Measurements from ENCODE around the gene CHKA. TPM values are rescaled to one million over a fixed set of nuclear protein-coding genes. Genes with fewer than 3 reads are reported as not detected.
A peak's percentile ranks its signal among the peaks of the same experiment; 100 is the strongest.

CHKA gene
- total and polyA plus RNA-seq, 9 of the 15 experiments (the other 6 are each of a cell fraction or from before 2014, with no cell fraction given), result 3.6 to 37.0 (median 30.2) TPM

- TF ChIP-seq THAP12 (CRISPR knock-in tag; IDR thresholded peaks at IDR 0.05) (no peak), CREBBP (IDR thresholded peaks at IDR 0.05; ENCODE audit: low read depth, low read length) (no peak), ZC3H4 (CRISPR knock-in tag; IDR thresholded peaks at IDR 0.05; ENCODE audit: borderline replicate concordance) (no peak; the same call in 1 of the 2 replicates), PBX2 (CRISPR knock-in tag; IDR thresholded peaks at IDR 0.05; ENCODE audit: low read depth) (no peak), PBX2 (tag; conservative IDR thresholded peaks at IDR 0.05; ENCODE audit: low read depth) (no peak), ETV6 (IDR thresholded peaks at IDR 0.05; ENCODE audit: borderline replicate concordance in 1 of 2, low read depth in 2 of 2, low read length in 1 of 2) (no peak), ETV6 (CRISPR knock-in tag; IDR thresholded peaks at IDR 0.05; ENCODE audit: borderline replicate concordance) (no peak), PRPF4 (IDR thresholded peaks at IDR 0.05; ENCODE audit: insufficient read depth, low read depth, low read length, poor library complexity, severe bottlenecking) (no peak), TCF7L2 (IDR thresholded peaks at IDR 0.05; ENCODE audit: low read depth, low read length) (no peak), ZKSCAN1 (IDR thresholded peaks at IDR 0.05; ENCODE audit: low read depth, low read length) (no peak), RNF2 (IDR thresholded peaks at IDR 0.05) (no peak), MECOM (CRISPR knock-in tag; IDR thresholded peaks at IDR 0.05) (no peak), KDM2B (CRISPR knock-in tag; IDR thresholded peaks at IDR 0.05) (no peak), HOXB6 (CRISPR knock-in tag; IDR thresholded peaks at IDR 0.05; ENCODE audit: borderline replicate concordance) (no peak), AFF1 (IDR thresholded peaks at IDR 0.05; ENCODE audit: low read depth in 1 of 2, partially characterized antibody in 2 of 2) (peak in 1 of 2 experiments; percentile 37), ZNF347 (CRISPR knock-in tag; IDR thresholded peaks at IDR 0.05; ENCODE audit: low read depth) (no peak), SUPT5H (IDR thresholded peaks at IDR 0.05) (0 out of 2 replicates have a peak, but pooled peaks have one; percentile 30)
- TF ChIP-seq, protein P1, sequence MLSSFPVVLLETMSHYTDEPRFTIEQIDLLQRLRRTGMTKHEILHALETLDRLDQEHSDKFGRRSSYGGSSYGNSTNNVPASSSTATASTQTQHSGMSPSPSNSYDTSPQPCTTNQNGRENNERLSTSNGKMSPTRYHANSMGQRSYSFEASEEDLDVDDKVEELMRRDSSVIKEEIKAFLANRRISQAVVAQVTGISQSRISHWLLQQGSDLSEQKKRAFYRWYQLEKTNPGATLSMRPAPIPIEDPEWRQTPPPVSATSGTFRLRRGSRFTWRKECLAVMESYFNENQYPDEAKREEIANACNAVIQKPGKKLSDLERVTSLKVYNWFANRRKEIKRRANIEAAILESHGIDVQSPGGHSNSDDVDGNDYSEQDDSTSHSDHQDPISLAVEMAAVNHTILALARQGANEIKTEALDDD (IDR thresholded peaks at IDR 0.05), result peak; percentile 57
These were observed 80.9 kb downstream of the CHKA start (continued) for GRCh38 chr11:68040101-68040956.
